ENCODE data around the gene SLC15A1. TPM values are rescaled to one million over a fixed set of nuclear protein-coding genes. Genes with fewer than 3 reads are reported as not detected.
A peak's percentile ranks its signal among the peaks of the same experiment; 100 is the strongest.

Gene SLC15A1
- total RNA-seq, 6 experiments from 2014 or later: not detected

DNA sequence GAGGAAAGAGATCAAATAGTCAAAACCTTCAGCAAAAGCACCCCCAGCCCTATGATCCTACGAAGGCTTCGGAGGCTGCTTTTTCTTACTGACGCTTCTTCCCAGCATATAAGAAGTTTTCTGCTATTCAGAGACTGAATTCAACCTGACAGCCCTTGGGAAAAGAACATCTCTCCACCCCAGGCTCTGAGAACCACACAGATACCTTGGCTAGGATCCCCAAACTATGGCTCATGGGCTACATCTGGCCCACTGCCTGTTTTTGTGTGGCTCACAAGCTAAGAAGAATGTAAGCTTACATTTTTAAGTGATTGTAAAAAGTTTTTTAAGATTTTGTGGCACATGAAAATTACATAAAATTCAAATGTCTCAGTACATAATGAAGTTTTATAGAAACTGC is 3.0 kb downstream of the SLC15A1 start:
- Mint-ChIP-seq H3K27me3 (ENCODE audit: insufficient read depth) (peaks cover 39% of the 10 kb centered on the region), H3K4me3 (no peak overlapping the region), H3K36me3 (ENCODE audit: low read depth) (peaks cover 11% of the 10 kb centered on the region), H3K9me3 (peaks cover 18% of the 10 kb centered on the region), H3K4me1 (ENCODE audit: low read depth) (peaks cover 15% of the 10 kb centered on the region), H3K27ac (no peak overlapping the region)
- TF ChIP-seq, protein P1, sequence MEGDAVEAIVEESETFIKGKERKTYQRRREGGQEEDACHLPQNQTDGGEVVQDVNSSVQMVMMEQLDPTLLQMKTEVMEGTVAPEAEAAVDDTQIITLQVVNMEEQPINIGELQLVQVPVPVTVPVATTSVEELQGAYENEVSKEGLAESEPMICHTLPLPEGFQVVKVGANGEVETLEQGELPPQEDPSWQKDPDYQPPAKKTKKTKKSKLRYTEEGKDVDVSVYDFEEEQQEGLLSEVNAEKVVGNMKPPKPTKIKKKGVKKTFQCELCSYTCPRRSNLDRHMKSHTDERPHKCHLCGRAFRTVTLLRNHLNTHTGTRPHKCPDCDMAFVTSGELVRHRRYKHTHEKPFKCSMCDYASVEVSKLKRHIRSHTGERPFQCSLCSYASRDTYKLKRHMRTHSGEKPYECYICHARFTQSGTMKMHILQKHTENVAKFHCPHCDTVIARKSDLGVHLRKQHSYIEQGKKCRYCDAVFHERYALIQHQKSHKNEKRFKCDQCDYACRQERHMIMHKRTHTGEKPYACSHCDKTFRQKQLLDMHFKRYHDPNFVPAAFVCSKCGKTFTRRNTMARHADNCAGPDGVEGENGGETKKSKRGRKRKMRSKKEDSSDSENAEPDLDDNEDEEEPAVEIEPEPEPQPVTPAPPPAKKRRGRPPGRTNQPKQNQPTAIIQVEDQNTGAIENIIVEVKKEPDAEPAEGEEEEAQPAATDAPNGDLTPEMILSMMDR (IDR thresholded peaks at IDR 0.05): no peak
- DNase-seq: peak; percentile 74

GRCh38 chr13:98746968-98747367 is 5.5 kb downstream of the SLC15A1 start:
- Mint-ChIP-seq H3K36me3 (ENCODE audit: low read depth) (no peaks in the 10 kb centered on the region), H3K4me3 (no peak overlapping the region), H3K4me1 (ENCODE audit: low read depth) (peaks cover 15% of the 10 kb centered on the region), H3K27ac (no peak overlapping the region), H3K27me3 (ENCODE audit: insufficient read depth) (peaks cover 27% of the 10 kb centered on the region), H3K9me3 (no peaks in the 10 kb centered on the region)
- peak; percentile 15 for DNase-seq
- TF ChIP-seq, protein P1 (IDR thresholded peaks at IDR 0.05): no peak

DNA sequence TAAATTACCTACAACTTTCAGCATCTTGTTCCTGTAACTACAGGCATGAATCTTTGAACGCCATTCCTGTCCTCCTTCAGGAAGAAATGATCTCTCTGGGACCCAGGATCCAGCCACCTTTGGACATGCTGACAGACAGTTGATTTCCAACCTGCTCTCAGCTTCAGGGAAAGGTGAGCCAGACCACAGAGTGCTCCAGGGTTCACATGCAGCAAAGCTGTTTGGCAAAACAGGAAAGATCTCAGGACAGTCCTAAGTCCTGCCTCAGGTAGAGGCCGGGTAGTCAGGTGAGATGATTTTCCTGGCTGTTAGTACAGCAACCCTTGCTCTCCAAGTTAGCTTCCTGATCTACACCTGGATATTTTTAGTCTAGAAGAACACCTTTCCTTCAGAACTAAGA is 9.1 kb downstream of the SLC15A1 start:
- DNase-seq: no peak
- TF ChIP-seq, protein P1 (IDR thresholded peaks at IDR 0.05): no peak
- Mint-ChIP-seq H3K4me1 (ENCODE audit: low read depth) (peaks cover 6% of the 10 kb centered on the region), H3K4me3 (no peak overlapping the region), H3K36me3 (ENCODE audit: low read depth) (no peaks in the 10 kb centered on the region), H3K9me3 (no peaks in the 10 kb centered on the region), H3K27me3 (ENCODE audit: insufficient read depth) (peaks cover 16% of the 10 kb centered on the region), H3K27ac (no peak overlapping the region)

DNA sequence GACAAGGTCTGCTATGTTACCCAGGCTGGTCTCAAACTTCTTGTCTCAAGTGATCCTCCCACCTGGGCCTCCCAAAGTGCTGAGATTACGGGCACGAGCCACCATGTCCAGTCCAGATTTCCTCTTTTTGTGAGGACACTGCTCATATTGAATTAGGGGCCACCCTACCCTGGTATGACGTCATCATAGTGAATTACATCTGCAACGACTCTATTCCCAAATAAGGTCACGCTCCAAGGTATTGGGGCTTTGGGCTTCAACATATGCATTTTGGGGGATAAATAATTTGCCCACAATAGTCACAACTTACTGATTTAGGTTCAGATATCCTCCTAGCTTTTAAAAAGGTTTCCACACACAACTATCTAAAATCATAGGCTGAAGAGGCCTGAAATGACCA is 9.5 kb downstream of the SLC15A1 start:
- Mint-ChIP-seq H3K27me3 (ENCODE audit: insufficient read depth) (peaks cover 16% of the 10 kb centered on the region), H3K4me3 (no peak overlapping the region), H3K4me1 (ENCODE audit: low read depth) (peaks cover 6% of the 10 kb centered on the region), H3K27ac (no peak overlapping the region), H3K9me3 (no peaks in the 10 kb centered on the region; the same call in 1 of the 2 replicates), H3K36me3 (ENCODE audit: low read depth) (no peaks in the 10 kb centered on the region)
- TF ChIP-seq, protein P1 (IDR thresholded peaks at IDR 0.05): no peak
- no peak for DNase-seq

GRCh38 chr13:98741741-98742435 is 10.6 kb downstream of the SLC15A1 start:
- TF ChIP-seq, protein P1 (IDR thresholded peaks at IDR 0.05): no peak
- Mint-ChIP-seq H3K9me3 (no peaks in the 10 kb centered on the region; the same call in 1 of the 2 replicates), H3K4me1 (ENCODE audit: low read depth) (peaks cover under 1% of the 10 kb centered on the region; the same call in 1 of the 2 replicates), H3K27ac (no peak overlapping the region), H3K27me3 (ENCODE audit: insufficient read depth) (peaks cover 16% of the 10 kb centered on the region), H3K4me3 (no peak overlapping the region), H3K36me3 (ENCODE audit: low read depth) (no peaks in the 10 kb centered on the region)
- peak; percentile 25 for DNase-seq
